DOHH2 (cell line): Measurements from ENCODE around the gene PI16.
"Not testable (repeated sequence)": the region's sequence is repeated elsewhere in the genome, so short reads cannot be mapped to it uniquely, and the experiment has no call there.

ENCODE experiments used
- H3F3A ChIP-seq: fragments of 200-600 bp; sonication (generic), shearing (Covaris generic); 2 replicates; pipeline ENCODE4 v1.6.0; 2016; ENCODE audit warnings: antibody characterized with exemption, mild to moderate bottlenecking; ENCODE audit not compliant: control insufficient read depth, insufficient read depth
- H3K27ac ChIP-seq: fragments of 200-600 bp; sonication (generic); 2 replicates; pipeline ENCODE4 v1.5.1; 2014; ENCODE audit warnings: low read depth, mild to moderate bottlenecking, low read length, moderate library complexity
- H3K27me3 ChIP-seq: fragments of 200-600 bp; sonication (generic); 2 replicates; pipeline ENCODE4 v1.6.1; 2014; ENCODE audit warnings: mild to moderate bottlenecking, low read length, mixed read lengths; ENCODE audit not compliant: control insufficient read depth
- H3K36me3 ChIP-seq: fragments of 200-600 bp; sonication (generic); 2 replicates; pipeline ENCODE4 v1.6.1; 2014; ENCODE audit warnings: mild to moderate bottlenecking, low read length, moderate library complexity, mixed read lengths; ENCODE audit not compliant: control insufficient read depth
- H3K4me1 ChIP-seq: fragments of 200-600 bp; sonication (generic); 2 replicates; pipeline ENCODE4 v1.6.1; 2014; ENCODE audit warnings: mild to moderate bottlenecking, low read length, mixed read lengths; ENCODE audit not compliant: control insufficient read depth
- H3K4me2 ChIP-seq: fragments of 200-600 bp; sonication (generic); 2 replicates; pipeline ENCODE4 v1.6.0; 2014; ENCODE audit warnings: mild to moderate bottlenecking, low read length, moderate library complexity
- H3K4me3 ChIP-seq: fragments of 200-600 bp; sonication (generic); 2 replicates; pipeline ENCODE4 v1.5.1; 2014; ENCODE audit warnings: mild to moderate bottlenecking, low read length, mixed read lengths
- H3K79me2 ChIP-seq: fragments of 200-600 bp; sonication (generic); 2 replicates; pipeline ENCODE4 v1.6.1; 2014; ENCODE audit warnings: mild to moderate bottlenecking, low read length, mixed read lengths; ENCODE audit not compliant: control insufficient read depth
- H3K9me2 ChIP-seq: fragments of 200-600 bp; sonication (generic); replicated peaks from 2 replicates; pipeline ENCODE4 v1.6.1; 2014; ENCODE audit warnings: mild to moderate bottlenecking, low read length, mixed read lengths; ENCODE audit not compliant: control insufficient read depth
- H3K9me3 ChIP-seq: fragments of 200-600 bp; sonication (generic); 2 replicates; pipeline ENCODE4 v1.6.1; 2014; ENCODE audit warnings: antibody characterized with exemption, low read length, mixed read lengths; ENCODE audit not compliant: control insufficient read depth, insufficient read depth
- H4K20me1 ChIP-seq: fragments of 200-600 bp; sonication (generic); 2 replicates; pipeline ENCODE4 v1.6.0; 2014; ENCODE audit warnings: low read depth, mild to moderate bottlenecking, antibody characterized with exemption, low read length, moderate library complexity; ENCODE audit not compliant: control insufficient read depth, insufficient read depth
- CTCF ChIP-seq: fragments of 200-600 bp; sonication (generic); IDR thresholded peaks from one replicate; pipeline ENCODE4 v1.5.1; 2014; ENCODE audit warnings: antibody characterized with exemption, mild to moderate bottlenecking, low read depth, low read length; ENCODE audit not compliant: poor library complexity, severe bottlenecking
- EZH2phosphoT487 ChIP-seq: fragments of 200-600 bp; sonication (generic); IDR thresholded peaks from 2 replicates; pipeline ENCODE4 v1.6.1; 2017; ENCODE audit warnings: borderline replicate concordance, mild to moderate bottlenecking, antibody characterized with exemption, low read length, moderate library complexity, mixed read lengths

PI16 gene

DNA sequence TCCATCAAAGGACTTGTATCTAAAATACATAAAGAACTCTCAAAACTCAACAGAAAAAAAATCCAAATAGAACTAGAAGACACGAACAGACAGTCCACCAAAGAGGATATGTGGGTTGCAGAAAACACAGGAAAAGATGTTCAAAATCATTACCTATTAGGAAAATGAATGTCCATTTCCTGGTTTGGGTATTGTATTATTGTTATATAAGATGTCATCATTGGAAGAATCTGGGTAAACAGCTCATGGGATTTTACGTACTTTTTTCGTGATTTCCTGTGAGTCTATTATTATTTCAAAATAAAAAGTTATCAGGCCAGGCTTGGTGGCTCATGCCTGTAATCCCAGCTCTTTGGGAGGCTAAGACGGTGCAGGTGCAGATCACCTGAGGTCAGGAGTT, 9.2 kb upstream of the PI16 start:
- no peaks in the 10 kb centered on the region for H3K36me3 ChIP-seq
- no peak overlapping the region for H3K27ac ChIP-seq
- H3K4me3 ChIP-seq, result no peak overlapping the region
- no peaks in the 10 kb centered on the region for H3K79me2 ChIP-seq
- no peaks in the 10 kb centered on the region; the same call in 1 of the 2 replicates for H3K27me3 ChIP-seq
- no peak for TF ChIP-seq EZH2phosphoT487
- no peak for TF ChIP-seq CTCF
- no peaks in the 10 kb centered on the region for H3K9me2 ChIP-seq
- H3F3A ChIP-seq, result no peaks in the 10 kb centered on the region
- H3K4me1 ChIP-seq, result peaks cover 6% of the 10 kb centered on the region
- no peaks in the 10 kb centered on the region for H4K20me1 ChIP-seq
- H3K4me2 ChIP-seq, result no peak overlapping the region
- H3K9me3 ChIP-seq, result no peaks in the 10 kb centered on the region

DNA sequence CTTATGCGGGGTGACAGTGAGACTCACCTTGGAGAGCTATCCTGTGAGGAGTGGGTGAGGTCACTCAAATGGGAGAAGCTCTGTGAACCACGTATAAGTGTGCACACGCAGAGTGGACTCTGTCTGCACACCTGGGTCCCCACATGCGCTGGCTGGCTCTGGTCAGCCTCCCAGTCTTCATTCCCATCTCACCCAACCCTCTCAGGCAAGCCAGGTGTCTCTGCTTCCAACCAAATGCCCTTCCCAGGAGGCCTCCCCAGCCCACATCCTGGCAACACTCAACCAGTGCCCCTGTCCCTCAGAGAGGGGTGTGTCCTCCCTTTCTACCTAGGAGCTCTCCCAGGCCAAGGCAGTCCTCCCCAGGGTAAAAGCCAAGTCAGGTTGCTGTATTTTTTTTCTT, 8.0 kb upstream of the PI16 start:
- Histone ChIP-seq H3K79me2 (no peaks in the 10 kb centered on the region), H3K9me3 (no peaks in the 10 kb centered on the region), H3K4me1 (peaks cover 6% of the 10 kb centered on the region)

DNA sequence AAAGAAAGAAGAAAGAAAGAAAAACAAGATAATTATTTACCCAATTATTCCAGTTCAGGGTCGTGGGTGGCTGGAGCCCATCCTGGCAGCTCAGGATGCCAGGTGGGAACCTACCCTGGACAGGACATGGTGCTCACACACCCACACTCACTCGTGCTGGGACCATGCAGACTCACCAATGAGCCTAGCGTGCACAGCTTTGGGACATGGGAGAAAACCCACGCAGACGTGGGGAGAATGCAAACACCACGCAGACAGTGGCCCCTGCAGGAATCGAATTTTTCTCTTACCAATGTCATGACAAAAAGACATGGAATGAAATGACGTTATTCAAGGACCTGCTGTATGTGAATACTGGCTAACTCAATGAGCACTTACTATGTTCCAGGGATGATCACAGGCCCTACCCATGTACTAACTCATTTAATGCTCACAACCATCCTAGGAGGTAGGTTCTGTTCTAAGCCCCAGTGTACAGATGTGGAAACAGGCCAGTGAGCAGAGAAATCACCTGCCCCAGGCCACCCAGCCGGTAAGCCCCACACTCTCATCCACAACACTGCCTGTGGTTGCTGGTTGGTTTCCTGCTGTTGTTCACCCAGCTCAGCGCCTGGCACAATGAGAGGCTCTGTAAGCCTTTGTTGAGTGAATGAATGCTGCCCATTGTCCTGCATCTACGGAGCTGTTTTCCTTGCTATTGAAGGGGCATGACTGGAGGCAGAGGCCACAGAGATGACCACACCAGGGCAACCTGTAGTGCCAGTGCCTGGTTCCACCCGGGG, 6.8 kb upstream of the PI16 start:
- Histone ChIP-seq H3K27ac (no peak overlapping the region), H3K9me3 (no peaks in the 10 kb centered on the region), H3K4me1 (peaks cover 6% of the 10 kb centered on the region), H3K27me3 (no peaks in the 10 kb centered on the region; the same call in 1 of the 2 replicates), H3K9me2 (no peaks in the 10 kb centered on the region), H3K4me3 (no peak overlapping the region), H4K20me1 (no peaks in the 10 kb centered on the region), H3F3A (no peaks in the 10 kb centered on the region), H3K4me2 (0 out of 2 replicates have a peak overlapping the region, but pooled peaks have one; percentile 11), H3K36me3 (no peaks in the 10 kb centered on the region), H3K79me2 (no peaks in the 10 kb centered on the region)
- TF ChIP-seq EZH2phosphoT487 (no peak), CTCF (no peak)

More for the DNA sequence above, 8.0 kb upstream of the PI16 start:
- Histone ChIP-seq H4K20me1 (no peaks in the 10 kb centered on the region), H3K4me2 (no peak overlapping the region), H3K9me2 (no peaks in the 10 kb centered on the region), H3K27ac (no peak overlapping the region), H3K4me3 (no peak overlapping the region), H3K27me3 (no peaks in the 10 kb centered on the region; the same call in 1 of the 2 replicates), H3F3A (no peaks in the 10 kb centered on the region), H3K36me3 (no peaks in the 10 kb centered on the region)
- no peak for TF ChIP-seq EZH2phosphoT487
- no peak for TF ChIP-seq CTCF

DNA sequence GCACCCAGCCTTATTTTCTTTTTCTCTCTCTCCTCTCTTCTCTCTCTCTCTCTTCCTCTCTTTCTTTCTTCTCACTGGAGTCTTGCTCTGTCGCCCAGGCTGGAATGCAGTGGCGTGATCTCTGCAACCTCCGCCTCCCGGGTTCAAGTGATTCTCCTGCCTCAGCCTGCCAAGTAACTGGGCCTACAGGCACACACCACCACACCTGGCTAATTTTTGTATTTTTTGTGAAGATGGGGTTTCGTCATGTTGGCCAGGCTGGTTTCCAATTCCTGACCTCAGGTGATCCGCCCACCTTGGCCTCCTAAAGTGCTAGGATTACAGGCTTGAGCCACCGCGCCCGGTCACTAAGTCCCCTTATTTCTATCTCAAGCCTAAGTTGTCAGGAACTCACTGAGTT, 5.5 kb upstream of the PI16 start:
- H3K27me3 ChIP-seq, H3K9me3 ChIP-seq, H3K36me3 ChIP-seq, H4K20me1 ChIP-seq, H3K9me2 ChIP-seq, H3K4me3 ChIP-seq, H3K4me1 ChIP-seq, H3K79me2 ChIP-seq, H3F3A ChIP-seq, H3K27ac ChIP-seq, H3K4me2 ChIP-seq: not testable (repeated sequence)
